ENCODE measurements around the gene CCDC9. TPM values are rescaled to one million over a fixed set of nuclear protein-coding genes. Genes with fewer than 3 reads are reported as not detected.

CCDC9 gene
- total and polyA plus RNA-seq, 2 of the 13 experiments (the other 11 are each of a cell fraction or from before 2014, with no cell fraction given) = 2.9 to 6.3 TPM

- no peak for TF ChIP-seq JUNB (CRISPR knock-in tag; IDR thresholded peaks at IDR 0.05; ENCODE audit: borderline replicate concordance)
- TF ChIP-seq ARHGAP35 (CRISPR knock-in tag; IDR thresholded peaks at IDR 0.05; ENCODE audit: borderline replicate concordance) = no peak
- TF ChIP-seq, protein P1, sequence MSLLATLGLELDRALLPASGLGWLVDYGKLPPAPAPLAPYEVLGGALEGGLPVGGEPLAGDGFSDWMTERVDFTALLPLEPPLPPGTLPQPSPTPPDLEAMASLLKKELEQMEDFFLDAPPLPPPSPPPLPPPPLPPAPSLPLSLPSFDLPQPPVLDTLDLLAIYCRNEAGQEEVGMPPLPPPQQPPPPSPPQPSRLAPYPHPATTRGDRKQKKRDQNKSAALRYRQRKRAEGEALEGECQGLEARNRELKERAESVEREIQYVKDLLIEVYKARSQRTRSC (CRISPR knock-in tag; IDR thresholded peaks at IDR 0.05; ENCODE audit: low read depth) = no peak
- TF ChIP-seq, protein P2, sequence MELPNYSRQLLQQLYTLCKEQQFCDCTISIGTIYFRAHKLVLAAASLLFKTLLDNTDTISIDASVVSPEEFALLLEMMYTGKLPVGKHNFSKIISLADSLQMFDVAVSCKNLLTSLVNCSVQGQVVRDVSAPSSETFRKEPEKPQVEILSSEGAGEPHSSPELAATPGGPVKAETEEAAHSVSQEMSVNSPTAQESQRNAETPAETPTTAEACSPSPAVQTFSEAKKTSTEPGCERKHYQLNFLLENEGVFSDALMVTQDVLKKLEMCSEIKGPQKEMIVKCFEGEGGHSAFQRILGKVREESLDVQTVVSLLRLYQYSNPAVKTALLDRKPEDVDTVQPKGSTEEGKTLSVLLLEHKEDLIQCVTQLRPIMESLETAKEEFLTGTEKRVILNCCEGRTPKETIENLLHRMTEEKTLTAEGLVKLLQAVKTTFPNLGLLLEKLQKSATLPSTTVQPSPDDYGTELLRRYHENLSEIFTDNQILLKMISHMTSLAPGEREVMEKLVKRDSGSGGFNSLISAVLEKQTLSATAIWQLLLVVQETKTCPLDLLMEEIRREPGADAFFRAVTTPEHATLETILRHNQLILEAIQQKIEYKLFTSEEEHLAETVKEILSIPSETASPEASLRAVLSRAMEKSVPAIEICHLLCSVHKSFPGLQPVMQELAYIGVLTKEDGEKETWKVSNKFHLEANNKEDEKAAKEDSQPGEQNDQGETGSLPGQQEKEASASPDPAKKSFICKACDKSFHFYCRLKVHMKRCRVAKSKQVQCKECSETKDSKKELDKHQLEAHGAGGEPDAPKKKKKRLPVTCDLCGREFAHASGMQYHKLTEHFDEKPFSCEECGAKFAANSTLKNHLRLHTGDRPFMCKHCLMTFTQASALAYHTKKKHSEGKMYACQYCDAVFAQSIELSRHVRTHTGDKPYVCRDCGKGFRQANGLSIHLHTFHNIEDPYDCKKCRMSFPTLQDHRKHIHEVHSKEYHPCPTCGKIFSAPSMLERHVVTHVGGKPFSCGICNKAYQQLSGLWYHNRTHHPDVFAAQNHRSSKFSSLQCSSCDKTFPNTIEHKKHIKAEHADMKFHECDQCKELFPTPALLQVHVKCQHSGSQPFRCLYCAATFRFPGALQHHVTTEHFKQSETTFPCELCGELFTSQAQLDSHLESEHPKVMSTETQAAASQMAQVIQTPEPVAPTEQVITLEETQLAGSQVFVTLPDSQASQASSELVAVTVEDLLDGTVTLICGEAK (IDR thresholded peaks at IDR 0.05) = no peak
- TF ChIP-seq, protein P2 (CRISPR knock-in tag; IDR thresholded peaks at IDR 0.05) = no peak
- no peak for TF ChIP-seq ZFP1 (CRISPR knock-in tag; IDR thresholded peaks at IDR 0.05)
- TF ChIP-seq ATF3 (CRISPR knock-in tag; IDR thresholded peaks at IDR 0.05) = no peak
- TF ChIP-seq ZNF512B (CRISPR knock-in tag; IDR thresholded peaks at IDR 0.05; ENCODE audit: borderline replicate concordance) = no peak
Measured at GRCh38 chr19:47269596-47269995, 13.3 kb downstream of the CCDC9 start (continued).
